ENCODE data around the gene FASTK.
"Not testable (repeated sequence)": the region's sequence is repeated elsewhere in the genome, so short reads cannot be mapped to it uniquely, and the experiment has no call there.

Gene FASTK

GRCh38 chr7:151040616-151041375 lies 39.8 kb downstream of the FASTK start:
- Mint-ChIP-seq H3K4me3 (no peak overlapping the region), H3K36me3 (peaks cover 4% of the 10 kb centered on the region), H3K27ac (no peak overlapping the region), H3K27me3 (no peaks in the 10 kb centered on the region), H3K4me1 (peaks cover 17% of the 10 kb centered on the region), H3K9me3 (no peaks in the 10 kb centered on the region)

- Mint-ChIP-seq H3K36me3 (peaks cover 4% of the 10 kb centered on the region), H3K9me3 (no peaks in the 10 kb centered on the region), H3K27ac (peak overlapping the region; percentile 30), H3K4me3 (no peak overlapping the region), H3K4me1 (peaks cover 17% of the 10 kb centered on the region), H3K27me3 (no peaks in the 10 kb centered on the region)
Measured at GRCh38 chr7:151039850-151040548, 40.6 kb downstream of the FASTK start.

DNA sequence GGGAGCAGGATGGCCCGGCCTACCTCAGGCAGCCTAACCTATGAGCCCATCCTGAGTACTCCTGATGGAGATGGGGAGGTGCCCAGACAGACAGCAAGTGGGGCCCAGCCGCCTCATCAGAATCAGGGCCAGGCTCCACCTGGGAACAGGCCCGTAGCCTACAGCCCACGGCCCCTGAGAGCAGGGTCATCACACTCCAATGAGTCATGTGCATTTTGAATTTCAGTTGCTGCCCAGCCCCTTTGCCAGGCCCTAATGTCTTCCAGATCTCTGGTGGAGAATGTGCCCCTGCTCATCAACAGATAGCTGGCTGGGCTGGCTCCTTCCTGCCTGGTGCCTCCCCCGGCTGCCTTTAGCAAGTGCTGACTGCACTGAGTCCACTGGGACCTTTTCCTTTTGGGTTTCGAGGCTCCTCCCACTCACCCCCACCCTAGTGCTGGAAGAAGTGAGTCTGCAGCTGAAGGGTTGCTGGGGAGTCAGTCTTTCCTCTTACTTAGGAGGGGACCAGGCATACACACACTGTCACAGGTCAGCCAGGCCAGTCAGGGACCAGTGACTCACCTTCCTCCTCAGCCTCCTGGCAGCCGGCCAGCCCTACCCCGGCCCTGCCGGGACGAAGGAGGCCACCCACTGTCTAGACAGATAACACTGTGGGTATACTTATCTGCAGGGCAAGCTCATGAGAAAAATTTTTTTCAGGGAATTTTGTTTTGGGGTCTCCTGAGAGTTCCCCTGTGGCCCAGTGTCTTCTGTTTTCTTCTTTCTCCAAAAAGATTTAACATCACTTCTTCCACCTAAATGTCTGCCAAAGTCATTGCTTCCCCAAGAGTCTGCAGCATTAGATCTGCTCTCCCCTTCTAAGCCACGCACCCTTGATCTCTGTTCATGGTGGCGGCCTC lies 41.4 kb downstream of the FASTK start:
- H3K4me3 Mint-ChIP-seq, result peak overlapping the region; percentile 30
- no peaks in the 10 kb centered on the region for H3K9me3 Mint-ChIP-seq
- peaks cover 17% of the 10 kb centered on the region for H3K4me1 Mint-ChIP-seq
- no peaks in the 10 kb centered on the region for H3K27me3 Mint-ChIP-seq
- H3K36me3 Mint-ChIP-seq, result peaks cover 4% of the 10 kb centered on the region
- H3K27ac Mint-ChIP-seq, result peak overlapping the region; percentile 80

GRCh38 chr7:151035902-151036301 lies 44.7 kb downstream of the FASTK start:
- Mint-ChIP-seq H3K27me3 (no peaks in the 10 kb centered on the region), H3K9me3 (no peaks in the 10 kb centered on the region), H3K4me3 (no peak overlapping the region), H3K36me3 (peaks cover 4% of the 10 kb centered on the region), H3K27ac (no peak overlapping the region), H3K4me1 (peaks cover 28% of the 10 kb centered on the region)

DNA sequence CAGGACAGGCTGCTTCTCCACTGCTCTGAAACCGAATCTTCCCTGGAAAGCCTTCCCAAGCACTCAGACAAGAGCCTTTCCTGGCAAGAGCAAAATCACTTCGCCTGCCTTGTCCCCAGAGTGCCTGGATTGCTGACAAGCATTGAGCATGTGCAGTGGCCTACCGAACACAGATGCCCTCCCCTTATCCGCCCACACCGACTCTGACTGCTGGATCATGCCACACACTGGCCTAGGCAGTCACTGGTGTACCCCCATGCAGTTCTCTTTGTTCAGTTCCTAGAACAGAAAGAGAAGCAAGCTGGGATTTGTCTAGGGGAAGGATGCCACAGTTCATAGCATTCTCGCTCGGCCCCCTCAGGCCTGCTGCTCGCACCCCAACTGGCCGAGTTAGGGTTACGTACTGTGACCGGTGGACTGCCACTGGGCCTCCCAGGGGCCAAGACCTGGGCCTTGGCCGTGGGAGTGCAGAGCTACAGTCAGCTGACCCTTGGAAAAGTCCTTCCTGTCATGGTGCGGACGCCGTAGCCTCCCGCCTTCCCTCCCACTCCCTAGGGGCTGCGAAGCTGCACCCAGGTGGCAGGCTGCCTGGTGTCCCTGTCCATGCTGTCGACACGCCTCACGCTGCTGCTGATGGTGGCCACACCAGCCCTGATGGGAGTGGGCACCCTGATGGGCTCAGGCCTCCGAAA lies 45.4 kb downstream of the FASTK start:
- peaks cover 4% of the 10 kb centered on the region for H3K36me3 Mint-ChIP-seq
- no peak overlapping the region for H3K27ac Mint-ChIP-seq
- no peaks in the 10 kb centered on the region for H3K27me3 Mint-ChIP-seq
- H3K4me1 Mint-ChIP-seq, result peaks cover 28% of the 10 kb centered on the region
- H3K4me3 Mint-ChIP-seq, result no peak overlapping the region
- H3K9me3 Mint-ChIP-seq, result no peaks in the 10 kb centered on the region

DNA sequence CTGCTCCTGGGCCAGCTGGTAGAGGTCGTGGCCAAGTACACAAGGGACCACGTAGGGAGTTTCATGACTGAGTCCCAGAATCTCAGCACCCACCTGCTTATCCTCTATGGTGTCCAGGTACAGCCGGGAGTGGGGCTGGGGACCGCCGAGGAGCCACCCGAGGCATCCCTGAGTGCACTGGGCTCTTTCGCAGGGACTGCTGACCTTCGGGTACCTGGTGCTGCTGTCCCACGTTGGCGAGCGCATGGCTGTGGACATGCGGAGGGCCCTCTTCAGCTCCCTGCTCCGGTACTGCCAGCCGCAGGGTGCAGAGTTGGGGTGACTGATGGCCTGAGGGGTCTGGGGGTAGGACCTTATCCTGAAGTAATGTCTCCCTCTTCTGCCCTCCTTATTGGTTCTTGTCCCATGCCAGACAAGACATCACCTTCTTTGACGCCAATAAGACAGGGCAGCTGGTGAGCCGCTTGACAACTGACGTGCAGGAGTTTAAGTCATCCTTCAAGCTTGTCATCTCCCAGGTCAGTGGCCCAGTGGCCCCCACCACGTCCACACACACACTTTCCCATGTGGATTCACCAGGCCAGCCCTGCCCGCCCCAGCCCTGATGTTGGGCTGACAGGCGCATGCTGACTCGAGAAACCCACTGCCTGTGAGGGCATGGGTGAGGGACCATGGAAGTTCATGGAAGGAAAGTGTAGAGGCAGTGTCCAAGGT lies 46.1 kb downstream of the FASTK start:
- Mint-ChIP-seq H3K27ac (no peak overlapping the region), H3K36me3 (peaks cover 4% of the 10 kb centered on the region), H3K4me1 (peaks cover 25% of the 10 kb centered on the region), H3K27me3 (no peaks in the 10 kb centered on the region), H3K9me3 (no peaks in the 10 kb centered on the region), H3K4me3 (no peak overlapping the region)

DNA sequence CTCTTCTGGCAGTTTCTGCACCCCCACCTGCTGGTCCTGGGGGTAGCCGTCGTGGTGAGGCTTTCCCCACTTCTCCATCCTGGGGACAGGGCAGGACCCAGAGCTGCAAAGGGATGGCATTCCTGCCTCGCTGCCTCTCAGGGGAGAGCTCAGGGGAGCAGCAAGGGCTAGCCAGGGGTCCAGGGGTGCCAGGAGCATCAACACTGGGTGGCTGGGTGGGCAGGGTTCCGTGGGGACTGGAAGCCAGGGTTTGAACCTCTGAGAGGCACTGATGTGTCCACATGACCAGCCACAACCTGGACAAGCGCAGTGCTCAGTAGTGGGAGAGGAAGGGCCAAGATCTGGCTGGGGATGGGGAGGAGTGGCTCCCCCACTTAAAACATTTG lies 46.8 kb downstream of the FASTK start:
- Mint-ChIP-seq H3K4me1 (peaks cover 23% of the 10 kb centered on the region), H3K4me3 (no peak overlapping the region), H3K27ac (no peak overlapping the region), H3K27me3 (no peaks in the 10 kb centered on the region), H3K36me3 (peaks cover 2% of the 10 kb centered on the region), H3K9me3 (no peaks in the 10 kb centered on the region)

- no peak overlapping the region for H3K4me3 Mint-ChIP-seq
- no peaks in the 10 kb centered on the region for H3K27me3 Mint-ChIP-seq
- H3K36me3 Mint-ChIP-seq, result peaks cover 4% of the 10 kb centered on the region
- no peaks in the 10 kb centered on the region for H3K9me3 Mint-ChIP-seq
- H3K4me1 Mint-ChIP-seq, result peaks cover 23% of the 10 kb centered on the region
- H3K27ac Mint-ChIP-seq, result no peak overlapping the region
Measured at GRCh38 chr7:151032936-151033863, 47.4 kb downstream of the FASTK start.

GRCh38 chr7:151031011-151031410 lies 49.6 kb downstream of the FASTK start:
- H3K4me1 Mint-ChIP-seq, result peaks cover 31% of the 10 kb centered on the region
- no peaks in the 10 kb centered on the region for H3K27me3 Mint-ChIP-seq
- peaks cover 3% of the 10 kb centered on the region for H3K36me3 Mint-ChIP-seq
- no peak overlapping the region for H3K27ac Mint-ChIP-seq
- no peaks in the 10 kb centered on the region for H3K9me3 Mint-ChIP-seq
- no peak overlapping the region for H3K4me3 Mint-ChIP-seq

DNA sequence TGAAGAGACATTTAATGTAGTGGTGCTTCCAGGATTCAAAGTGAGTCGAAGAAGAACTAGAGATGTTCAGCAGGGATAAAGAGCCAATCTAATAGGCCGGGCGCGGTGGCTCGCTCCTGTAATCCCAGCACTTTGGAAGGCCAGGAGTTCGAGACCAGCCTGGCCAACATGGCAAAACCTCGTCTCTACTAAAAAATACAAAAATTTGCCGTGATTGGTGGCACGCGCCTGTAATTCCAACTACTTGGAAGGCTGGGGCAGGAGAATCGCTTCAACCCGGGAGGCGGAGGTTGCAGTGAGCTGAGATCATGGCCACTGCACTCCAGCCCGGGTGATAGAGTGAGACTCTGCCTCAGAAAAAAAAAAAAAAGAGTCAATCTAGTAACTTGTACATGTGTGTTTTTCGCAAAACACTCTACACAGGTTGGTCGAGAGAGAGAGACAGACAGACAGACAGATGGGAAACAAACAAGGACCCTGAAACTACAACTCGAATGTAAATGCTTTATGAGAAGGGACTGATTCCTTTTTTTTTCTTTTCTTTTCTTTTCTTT lies 51.6 kb downstream of the FASTK start:
- peaks cover 31% of the 10 kb centered on the region for H3K4me1 Mint-ChIP-seq
- peak overlapping the region; percentile 95 for H3K27ac Mint-ChIP-seq
- peak overlapping the region; percentile 94 for H3K4me3 Mint-ChIP-seq
- no peaks in the 10 kb centered on the region for H3K9me3 Mint-ChIP-seq
- no peaks in the 10 kb centered on the region for H3K27me3 Mint-ChIP-seq
- peaks cover 3% of the 10 kb centered on the region for H3K36me3 Mint-ChIP-seq

DNA sequence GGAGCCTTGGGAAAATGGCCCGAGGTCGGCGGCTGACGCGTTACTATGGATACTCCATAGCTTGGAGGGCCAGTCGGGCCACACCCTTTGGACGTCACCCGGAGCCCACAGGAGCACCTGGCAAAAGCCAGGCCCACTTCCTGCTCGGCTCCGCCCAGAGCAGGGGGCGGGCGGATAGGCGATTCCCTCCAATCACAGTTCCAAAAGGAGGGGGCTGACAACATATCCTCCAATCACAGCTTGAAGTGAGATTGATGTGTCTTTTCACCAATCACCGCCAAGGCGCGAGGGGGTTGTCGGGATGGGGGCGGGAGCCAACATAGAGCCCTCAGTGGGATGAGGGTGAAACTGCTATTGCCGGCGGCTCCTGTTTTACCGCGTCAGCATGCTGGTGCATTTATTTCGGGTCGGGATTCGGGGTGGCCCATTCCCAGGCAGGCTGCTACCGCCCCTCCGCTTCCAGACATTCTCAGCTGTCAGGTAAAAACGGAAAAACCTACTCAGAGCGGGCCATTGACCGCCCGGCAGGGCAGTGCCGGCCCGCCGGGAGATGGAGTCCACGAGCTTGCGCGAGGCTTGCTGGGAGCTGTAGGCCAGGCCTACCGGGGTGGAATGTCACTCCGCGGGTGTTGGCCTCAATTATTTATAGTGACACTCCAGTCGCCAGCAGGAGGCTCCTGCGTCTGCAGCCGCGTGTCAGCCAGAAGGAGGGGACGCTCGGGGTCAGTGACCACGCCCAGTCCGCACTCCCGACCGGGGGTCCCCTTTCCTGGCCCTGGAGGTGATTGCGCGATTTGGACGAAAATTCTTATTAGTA lies 52.3 kb downstream of the FASTK start, which contains the start of gene ABCB8:
Gene ABCB8 (plus strand): TSS at position 320 of the 817 bp plus-strand sequence. CDS start 66 bp downstream, at position 386.
- Mint-ChIP-seq H3K4me1 (peaks cover 31% of the 10 kb centered on the region), H3K9me3 (no peaks in the 10 kb centered on the region), H3K27ac (peak within 1 kb of the TSS; percentile 95), H3K4me3 (peak within 1 kb of the TSS; percentile 94), H3K36me3 (peaks cover 3% of the 10 kb centered on the region), H3K27me3 (no peaks in the 10 kb centered on the region)

DNA sequence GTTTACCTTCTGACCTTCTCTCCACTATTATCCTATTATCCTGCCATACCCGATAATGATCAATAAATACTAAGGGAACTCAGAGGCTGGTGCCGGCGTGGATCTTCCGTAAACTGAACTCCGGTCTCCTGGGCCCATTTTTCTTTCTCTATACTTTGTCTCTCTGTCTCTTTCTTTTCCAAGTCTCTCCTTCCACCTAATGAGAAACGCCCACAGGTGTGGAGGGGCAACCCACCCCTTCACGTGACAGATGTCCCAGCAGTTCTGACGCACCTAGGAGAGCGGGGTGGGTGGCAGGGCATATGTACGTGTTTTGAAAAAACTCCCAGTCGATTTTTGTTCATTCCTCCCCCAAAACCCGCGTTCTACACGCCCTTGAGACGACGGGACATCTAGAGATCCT lies 52.9 kb downstream of the FASTK start:
- Mint-ChIP-seq H3K4me3 (peak overlapping the region; percentile 94), H3K27ac (peak overlapping the region; percentile 95), H3K4me1 (peaks cover 31% of the 10 kb centered on the region)
- not testable (repeated sequence) for H3K36me3 Mint-ChIP-seq, H3K27me3 Mint-ChIP-seq, H3K9me3 Mint-ChIP-seq

All from activated naive CD4-positive, alpha-beta T cell treated with anti-CD3 and anti-CD28 coated beads, Interleukin-2, amount 50 U/mL, for 24 hours (primary cell).